NOMO-1 (cell line): ENCODE results near the gene MLF2.
"Not testable (repeated sequence)": the region's sequence is repeated elsewhere in the genome, so short reads cannot be mapped to it uniquely, and the experiment has no call there.

Experiments used
- DNase-seq, 2 experiments: peaks; one replicate each; lab custom pipeline; 2025; ENCODE audit not compliant: unreplicated experiment in 2 of 2; lab: John Stamatoyannopoulos, UW

The MLF2 gene

DNA sequence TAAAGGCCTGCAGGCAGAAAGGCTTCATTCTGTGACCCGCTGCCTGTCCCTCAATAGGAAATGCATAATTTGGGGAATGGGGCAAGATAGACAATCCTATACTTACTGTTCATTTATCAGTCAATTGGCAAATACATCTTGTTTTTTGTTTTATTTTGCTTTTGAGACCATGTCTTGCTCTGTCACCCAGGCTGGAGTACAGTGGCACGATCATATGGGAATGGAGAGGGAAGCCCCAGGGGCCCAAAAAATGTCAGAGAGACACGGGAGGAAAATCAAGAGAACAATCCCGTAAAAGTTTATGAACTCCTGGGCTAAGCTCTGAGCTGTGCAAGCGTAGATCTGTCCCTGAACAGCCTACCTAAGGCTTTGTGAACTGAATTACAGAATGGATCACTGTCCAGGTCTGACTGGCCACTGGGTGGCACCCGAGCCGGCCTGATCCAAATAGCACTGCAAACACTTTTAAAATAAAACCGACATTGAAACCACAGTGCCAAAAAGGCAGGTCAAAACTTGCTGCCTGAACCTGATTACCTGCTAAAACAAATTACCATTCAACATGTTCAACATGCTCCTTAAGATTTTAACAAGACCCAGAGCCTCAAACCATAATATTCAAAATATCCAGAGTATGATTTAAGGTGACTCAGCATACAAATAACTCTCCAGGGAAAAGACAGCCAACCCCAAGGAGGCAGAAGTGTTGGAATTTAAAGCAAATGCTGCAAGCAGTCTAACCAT lies 17.3 kb downstream of the MLF2 start:
- DNase-seq, result peak; percentile 29 to 56

DNA sequence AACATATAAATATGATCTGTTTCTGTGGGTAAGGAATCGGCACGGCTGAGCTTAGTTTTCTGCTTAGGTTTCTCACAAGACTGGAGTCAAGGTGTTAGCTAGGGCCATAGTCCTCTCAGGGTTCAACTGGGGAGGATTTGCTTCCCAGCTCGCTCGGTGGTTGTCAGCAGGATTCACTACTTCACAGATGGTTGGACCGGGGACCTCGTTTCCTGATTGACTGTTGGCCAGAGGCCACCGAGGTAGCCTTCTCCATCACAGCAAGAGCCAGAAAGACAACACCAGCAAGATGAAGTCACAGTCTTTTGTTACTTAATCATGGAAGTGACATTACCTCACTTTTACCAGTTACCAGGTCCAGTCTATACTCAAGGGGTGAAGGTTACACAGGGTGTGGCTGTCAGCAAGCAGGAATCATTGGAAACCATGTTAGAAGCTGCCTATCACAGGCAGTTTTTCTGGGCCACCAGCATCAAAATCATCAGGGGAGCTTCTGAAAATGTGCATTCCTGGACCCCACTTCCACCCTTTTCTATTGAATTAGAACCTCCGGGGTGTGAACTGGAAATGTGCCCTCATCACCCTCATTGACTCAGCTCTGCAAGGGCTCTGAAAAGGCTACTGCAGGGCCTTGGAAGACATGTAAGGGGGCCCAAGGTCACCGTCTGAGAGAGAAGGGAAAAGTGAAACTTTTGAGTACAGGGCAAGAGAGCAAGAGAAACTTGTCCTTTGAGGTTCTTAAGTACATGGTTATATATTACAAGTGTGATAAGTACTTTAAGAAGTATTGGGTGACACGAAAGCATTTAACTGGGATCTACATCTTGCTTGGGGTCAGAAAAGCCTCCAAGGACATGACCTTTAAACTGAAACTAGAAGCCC lies 18.2 kb downstream of the MLF2 start:
- no peak for DNase-seq

DNA sequence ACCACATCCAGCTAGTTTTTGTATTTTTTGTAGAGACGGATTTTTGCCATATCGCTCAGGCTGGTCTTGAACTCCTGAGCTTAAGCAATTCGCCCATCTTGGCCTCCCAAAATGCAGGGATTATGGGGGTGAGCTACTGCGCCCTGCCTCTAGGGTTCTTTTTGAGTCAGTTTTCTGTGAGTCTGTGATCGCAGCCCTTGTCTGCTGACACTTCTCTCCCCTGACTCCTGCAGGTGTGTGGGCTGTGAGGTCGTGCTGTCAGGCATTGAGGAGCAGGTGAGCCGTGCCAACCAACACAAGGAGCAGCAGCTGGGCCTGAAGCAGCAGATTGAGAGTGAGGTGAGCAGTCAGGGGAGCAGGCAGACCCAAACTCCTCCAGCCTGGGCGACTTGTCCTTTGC lies 22.8 kb downstream of the MLF2 start:
- DNase-seq, result no peak

DNA sequence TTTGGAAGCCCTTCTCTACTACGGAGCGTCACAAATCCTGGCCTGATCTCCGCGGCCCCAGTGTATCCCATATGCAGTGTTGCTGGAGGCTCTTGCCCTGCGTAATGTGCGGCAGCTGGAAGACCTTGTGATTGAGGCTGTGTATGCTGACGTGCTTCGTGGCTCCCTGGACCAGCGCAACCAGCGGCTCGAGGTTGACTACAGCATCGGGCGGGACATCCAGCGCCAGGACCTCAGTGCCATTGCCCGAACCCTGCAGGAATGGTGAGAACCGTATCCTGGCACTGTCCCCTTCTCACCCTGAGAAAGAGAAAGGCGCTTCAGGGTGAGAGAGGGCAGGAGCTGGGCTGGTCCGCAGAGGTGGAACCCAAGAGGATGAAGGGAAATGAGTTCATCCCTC lies 23.8 kb downstream of the MLF2 start:
- DNase-seq, result no peak

DNA sequence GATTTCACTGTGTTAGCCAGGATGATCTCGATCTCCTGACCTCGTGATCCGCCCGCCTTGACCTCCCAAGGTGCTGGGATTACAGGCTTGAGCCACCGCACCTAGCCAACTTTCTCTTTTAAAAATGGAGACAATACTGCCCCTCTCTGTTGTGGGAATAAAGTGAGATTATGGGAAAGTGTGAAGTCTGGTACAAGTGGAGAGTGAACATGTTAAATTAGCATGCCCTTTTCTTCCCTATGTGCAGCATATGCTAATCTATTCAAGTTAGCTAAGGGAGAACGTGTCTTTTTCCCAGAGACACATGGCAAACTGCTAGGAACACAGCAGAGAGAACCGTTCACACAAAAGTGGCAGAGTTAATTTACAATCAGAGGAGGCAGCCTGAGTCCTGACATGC lies 27.6 kb downstream of the MLF2 start:
- no peak for DNase-seq

DNA sequence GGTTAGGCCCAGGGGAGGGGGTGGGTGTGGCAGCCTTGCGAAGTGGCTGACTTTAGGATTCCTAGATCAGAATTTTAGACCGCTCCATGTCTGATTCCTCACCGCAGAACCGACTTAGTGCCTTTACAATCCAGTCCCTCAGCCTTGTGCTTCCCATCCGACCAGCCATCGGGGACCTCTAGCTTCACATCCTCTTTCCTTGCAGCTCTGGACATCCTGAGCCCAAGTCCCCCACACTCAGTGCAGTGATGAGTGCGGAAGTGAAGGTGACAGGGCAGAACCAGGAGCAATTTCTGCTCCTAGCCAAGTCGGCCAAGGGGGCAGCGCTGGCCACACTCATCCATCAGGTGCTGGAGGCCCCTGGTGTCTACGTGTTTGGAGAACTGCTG lies 28.5 kb downstream of the MLF2 start:
- peak; percentile 38 to 68 for DNase-seq

DNA sequence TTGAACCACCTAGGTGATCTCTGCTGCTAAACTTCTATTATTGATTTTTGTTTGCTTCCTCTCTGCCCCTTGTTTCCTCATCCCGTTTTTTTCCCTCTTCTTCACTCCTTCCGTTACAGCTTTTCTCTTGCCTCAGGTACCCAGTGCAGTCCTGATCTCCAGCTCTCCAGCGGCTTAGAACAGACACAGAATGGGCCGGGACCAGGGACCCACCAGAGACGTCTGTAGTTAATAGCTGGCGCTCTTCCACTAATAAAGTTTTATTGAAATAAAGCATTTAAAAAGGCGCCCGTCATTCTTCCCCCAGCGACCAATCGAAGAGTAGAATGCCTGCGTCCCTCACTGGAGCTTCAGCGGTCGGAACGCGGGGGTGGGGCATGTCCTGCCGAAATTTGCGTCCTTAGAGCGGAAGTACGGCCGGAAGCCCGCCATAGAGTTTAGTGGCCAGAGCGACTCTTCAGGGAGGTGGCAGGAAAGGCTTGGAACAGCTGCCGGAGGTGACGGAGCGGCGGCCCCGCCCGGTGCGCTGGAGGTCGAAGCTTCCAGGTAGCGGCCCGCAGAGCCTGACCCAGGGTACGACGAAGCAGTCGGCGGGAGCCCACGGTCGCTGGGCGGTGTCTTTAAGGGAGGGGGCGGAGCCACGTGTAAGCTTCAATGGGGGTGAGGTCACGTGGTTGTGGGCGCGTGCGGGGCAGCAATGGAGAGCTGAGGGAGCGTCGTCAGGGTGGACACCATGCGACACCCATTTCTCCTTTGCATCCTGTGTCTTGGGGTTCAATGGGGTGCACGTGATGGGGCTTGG lies 29.1 kb downstream of the MLF2 start, which contains the start of gene COPS7A:
Gene COPS7A, plus strand, starts transcription at position 440 of the 802 bp plus-strand sequence. CDS start 611 bp downstream, outside the sequence.
- DNase-seq, result peak; percentile 99

DNA sequence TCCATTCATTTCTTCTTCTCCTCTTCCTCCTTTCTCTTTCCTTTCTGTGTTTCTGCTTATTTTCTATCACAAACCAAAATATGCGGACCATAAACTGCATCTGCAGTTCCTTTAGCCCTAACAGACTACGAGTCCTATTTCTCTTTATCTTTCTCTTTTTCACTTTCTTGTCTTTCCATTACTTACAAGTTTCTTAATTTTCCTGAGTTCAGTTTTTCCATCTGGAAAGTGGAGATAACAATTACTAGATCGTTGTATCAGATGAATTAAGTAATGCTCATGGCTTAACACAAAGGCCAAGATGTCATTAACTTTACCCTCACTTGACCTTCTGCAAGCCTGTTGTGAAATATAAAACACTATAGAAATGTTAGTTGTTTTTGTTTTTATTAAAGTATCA lies 30.1 kb downstream of the MLF2 start:
- no peak for DNase-seq

DNA sequence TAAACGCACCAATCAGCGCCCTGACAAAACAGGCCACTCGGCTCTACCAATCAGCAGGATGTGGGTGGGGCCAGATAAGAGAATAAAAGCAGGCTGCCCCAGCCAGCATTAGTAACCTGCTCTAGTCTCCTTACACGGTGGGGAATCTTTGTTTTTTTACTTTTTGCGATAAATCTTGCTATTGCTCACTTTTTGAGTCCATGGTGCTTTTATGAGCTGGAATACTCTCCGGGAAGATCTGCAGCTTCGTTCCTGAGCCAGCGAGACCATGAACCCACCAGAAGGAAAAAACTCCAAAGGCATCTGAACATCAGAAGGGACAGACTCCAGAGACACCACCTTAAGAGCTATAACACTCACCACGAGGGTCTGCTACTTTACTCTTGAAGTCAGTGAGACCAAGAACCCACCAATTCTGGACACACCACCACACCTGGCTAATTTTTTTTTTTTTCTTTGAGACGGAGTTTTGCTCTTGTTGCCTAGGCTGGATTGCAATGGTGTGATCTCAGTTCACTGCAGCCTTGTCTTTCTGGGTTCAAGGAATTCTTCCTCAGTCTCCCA lies 36.0 kb downstream of the MLF2 start:
- no peak for DNase-seq

DNA sequence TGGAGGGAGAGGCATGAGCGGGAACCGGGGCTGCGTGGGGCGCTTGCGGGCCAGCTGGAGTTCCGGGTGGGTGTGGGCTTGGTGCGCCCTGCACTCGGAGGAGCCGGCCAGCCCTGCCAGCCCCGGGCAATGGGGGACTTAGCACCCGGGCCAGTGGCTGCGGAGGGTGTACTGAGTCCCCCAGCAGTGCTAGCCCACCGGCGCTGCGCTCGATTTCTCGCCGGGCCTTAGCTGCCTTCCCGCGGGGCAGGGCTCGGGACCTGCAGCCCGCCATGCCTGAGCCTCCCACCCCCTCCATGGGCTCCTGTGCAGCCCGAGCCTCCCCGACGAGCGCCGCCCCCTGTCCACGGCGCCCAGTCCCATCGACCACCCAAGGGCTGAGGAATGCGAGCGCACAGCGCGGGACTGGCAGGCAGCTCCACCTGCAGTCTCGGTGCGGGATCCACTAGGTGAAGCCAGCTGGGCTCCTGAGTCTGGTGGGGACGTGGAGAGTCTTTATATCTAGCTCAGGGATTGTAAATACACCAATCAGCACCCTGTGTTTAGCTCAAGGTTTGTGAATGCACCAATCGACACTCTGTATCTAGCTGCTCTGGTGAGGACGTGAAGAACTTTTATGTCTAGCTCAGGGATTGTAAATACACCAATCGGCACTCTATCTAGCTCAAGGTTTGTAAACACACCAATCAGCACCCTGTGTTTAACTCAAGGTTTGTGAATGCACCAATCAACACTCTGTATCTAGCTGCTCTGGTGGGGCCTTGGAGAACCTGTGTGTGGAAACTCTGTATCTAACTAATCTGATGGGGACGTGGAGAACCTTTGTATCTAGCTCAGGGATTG lies 36.7 kb downstream of the MLF2 start:
- not testable (repeated sequence) for DNase-seq

DNA sequence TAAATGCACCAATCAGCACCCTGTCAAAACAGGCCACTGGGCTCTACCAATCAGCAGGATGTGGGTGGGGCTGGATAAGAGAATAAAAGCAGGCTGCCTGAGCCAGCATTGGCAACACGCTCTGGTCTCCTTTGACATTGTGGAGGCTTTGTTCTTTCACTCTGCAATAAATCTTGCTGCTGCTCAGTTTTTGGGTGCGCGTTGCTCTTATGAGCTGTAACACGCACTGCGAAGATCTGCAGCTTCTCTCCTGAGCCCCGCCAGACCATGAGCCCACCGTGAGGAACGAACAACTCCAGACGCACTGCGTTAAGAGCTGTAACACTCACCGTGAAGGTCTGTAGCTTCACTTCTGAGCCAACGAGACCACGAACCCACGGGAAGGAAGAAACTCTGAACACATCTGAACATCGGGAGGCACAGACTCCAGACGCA lies 44.0 kb downstream of the MLF2 start:
- no peak for DNase-seq

DNA sequence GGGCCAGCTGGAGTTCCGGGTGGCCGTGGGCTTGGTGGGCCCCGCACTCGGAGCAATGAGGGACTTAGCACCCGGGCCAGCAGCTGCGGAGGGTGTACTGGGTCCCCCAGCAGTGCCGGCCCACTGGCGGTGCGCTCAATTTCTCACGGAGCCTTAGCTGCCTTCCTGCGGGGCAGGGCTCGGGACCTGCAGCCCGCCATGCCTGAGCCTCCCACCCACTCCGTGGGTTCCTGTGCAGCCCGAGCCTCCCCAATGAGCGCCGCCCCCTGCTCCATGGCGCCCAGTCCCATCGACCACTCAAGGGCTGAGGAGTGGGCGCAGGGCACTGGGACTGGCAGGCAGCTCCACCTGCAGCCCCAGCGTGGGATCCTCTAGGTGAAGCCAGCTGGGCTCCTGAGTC lies 44.6 kb downstream of the MLF2 start:
- DNase-seq, result not testable (repeated sequence)

DNA sequence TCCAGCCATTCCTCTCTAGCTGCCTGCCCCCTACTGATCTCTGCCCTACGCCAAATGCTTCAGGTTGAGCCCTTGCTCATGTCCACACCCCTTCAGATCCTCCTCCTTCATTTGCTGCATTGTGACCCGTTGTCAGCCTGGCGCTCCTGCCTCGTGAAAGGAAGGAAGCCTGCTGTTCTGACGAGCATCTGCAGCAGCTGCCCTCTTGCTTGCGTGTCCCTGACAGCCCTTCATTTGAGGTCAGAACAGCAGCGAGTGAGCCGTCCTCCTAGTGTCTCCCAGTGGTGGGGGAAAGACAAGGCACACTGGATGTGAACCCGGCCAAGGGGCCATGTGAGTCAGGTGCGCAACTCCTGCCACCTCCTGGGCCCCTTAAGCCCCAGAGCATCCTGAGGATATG lies 49.3 kb downstream of the MLF2 start:
- DNase-seq, result no peak

DNA sequence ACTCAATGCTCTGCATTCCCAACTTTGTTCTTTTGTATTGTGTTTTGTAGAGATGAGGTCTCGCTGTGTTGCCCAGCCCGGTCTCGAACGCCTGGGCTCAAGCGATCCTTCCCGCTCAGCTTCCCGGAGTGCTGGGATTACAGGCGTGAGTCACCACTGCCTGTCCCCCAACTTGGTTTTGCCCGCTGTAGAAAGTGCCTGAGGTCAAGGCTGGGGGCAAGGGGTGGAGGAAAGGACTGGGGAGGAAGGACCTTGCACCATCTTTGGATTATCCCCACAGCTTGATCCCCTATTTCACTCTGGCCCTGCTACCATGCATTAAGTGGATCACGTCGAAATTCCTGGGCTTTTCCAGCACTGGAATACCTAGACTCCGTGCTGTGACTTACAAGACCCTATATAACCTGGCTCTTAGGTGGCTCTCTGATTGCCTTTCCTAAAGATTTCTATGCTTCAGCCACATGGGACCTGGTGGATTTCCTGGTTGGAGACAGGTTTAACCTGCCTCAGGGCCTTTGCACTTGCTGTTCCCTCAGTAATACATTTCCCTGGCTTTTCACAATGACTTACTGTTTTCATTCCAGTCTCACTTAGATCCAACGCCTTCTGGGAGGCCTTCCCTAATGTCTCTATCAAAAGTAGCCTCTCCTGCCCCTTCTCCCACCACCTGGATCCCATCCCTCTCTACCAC lies 51.7 kb downstream of the MLF2 start:
- DNase-seq, result no peak

DNA sequence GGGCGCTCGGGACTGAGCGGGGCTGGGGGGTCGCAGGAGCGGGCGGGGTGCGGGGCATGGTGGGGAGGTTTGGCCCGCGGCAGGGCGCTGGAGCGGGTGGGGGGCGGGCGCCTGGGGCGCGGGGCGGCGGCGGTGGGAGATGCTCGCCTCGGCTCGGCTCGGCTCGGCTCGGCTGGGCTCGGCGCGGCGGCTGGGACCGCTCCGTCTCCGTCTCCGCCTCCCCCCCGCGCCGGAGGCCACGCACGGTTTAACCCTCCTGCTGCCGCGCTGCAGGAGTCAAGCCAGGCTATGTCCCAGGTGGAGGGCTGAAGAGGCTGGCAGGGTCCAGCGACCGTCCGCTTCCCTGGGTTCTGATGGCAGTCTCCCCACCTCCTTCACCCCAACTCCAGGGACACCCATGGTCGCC lies 52.3 kb downstream of the MLF2 start, which contains the start of gene PIANP:
Gene PIANP, minus strand, starts transcription at position 170 of the 406 bp plus-strand sequence. CDS start 2,754 bp downstream, outside the sequence.
- no peak for DNase-seq

DNA sequence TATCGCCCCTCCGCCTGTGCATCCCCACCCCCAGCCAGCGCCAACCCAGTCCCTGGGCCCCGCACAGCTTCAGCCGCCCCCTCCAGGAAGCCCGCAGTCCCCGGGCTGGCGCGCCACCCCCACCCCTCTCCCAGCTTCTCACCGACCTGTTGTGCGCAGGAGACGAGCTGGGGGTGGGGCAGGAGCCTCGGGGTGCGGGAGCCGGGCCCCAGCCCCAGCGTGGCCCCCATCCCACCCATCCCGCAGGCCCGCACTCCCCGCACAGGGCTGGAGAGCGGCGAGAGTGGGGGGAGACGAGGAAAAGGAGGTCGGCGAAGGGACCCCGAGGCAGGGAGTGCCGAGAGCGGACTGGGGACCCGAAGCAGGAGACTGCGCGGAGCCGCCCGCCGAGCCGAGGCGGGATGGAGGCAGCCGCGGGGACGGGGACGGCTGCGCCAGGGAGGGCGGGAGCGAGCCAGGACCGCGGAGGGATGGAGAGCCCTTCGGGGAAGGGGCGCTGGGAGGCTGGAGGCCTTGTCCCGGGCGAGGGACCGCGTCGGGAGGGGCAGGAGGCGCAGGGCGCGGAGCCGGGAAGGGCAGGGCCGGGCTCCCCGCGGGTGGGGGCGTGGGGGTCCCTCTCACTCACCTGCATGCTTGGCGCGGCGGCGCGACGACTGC lies 52.8 kb downstream of the MLF2 start:
- DNase-seq, result no peak

DNA sequence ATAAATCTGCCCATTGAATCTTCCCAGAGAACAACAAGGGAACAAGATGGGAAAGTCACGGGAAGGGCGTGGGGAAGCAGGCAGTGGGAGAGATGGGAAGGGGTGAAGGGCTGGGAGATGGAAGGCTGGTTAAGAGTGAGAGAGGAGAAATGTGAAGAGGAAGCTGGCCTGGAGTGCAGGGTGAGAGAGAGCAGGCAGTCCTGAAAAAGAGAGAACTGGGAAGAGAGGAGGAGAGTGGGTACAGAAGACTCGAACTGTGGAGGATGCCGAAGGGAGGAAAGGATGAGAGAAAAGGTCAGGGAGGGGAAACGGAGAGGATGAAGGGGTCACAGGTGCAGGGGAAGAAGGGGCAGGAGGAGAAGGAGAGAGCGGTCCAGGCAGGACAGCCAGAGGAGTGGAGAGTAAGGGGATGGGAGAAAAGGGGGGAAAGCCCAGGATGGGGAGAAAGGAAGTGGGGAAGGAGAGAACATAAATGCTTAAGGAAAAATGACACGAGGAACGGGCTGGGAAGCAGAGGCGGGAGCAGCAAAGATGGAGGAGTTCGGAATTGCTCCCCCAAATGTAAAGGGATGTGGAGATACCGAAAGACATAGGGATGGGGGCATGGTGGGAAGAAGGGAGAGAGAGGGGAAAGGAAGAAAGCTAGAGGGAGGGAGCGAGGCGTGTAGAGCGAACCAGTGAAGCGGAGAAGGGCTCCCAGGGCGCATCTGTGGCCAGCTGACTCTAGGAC lies 53.5 kb downstream of the MLF2 start:
- DNase-seq, result no peak
